ENCODE data around the gene MFSD8.
"Not testable (repeated sequence)": the region's sequence is repeated elsewhere in the genome, so short reads cannot be mapped to it uniquely, and the experiment has no call there.

MFSD8 gene

DNA sequence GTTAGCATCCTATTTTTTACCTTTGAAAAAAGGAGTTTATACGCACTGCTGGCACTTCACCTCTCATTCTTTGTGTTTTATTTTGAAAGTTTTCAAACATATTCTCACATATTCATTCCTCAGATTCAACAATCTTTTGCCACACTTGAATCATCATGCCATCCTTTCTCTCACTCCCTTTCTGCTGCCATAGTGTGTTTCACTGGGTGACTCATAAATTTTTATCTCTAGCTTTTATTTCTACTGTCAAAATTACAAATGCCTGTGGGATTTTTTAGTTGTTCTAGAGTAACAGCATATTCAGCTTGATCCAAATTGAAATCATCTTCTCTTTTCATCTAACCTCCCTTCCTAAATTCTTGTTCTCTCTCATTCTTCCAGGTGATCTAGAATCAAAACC lies 28.0 kb downstream of the MFSD8 start:
- DNase-seq (ENCODE audit: low read depth), result no peak

GRCh38 chr4:127931836-127932235 lies 33.1 kb downstream of the MFSD8 start:
- DNase-seq (ENCODE audit: low read depth), result not testable (repeated sequence)

- no peak for DNase-seq (ENCODE audit: low read depth)
Measured at GRCh38 chr4:127930175-127930574, 34.8 kb downstream of the MFSD8 start.

DNA sequence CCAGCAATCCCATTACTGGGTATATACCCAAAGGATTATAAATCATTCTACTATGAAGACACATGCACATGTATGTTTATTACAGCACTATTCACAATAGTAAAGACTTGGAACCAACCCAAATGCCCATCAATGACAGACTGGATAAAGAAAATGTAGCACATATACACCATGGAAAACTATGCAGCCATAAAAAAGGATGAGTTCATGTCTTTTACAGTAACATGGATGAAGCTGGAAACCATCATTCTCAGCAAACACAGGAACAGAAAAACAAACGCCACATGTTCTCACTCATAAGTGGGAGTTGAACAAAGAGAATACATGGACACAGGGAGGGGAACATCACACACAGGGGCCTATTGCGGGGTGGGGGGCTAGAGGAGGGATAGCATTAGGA lies 39.3 kb downstream of the MFSD8 start:
- not testable (repeated sequence) for DNase-seq (ENCODE audit: low read depth)

DNA sequence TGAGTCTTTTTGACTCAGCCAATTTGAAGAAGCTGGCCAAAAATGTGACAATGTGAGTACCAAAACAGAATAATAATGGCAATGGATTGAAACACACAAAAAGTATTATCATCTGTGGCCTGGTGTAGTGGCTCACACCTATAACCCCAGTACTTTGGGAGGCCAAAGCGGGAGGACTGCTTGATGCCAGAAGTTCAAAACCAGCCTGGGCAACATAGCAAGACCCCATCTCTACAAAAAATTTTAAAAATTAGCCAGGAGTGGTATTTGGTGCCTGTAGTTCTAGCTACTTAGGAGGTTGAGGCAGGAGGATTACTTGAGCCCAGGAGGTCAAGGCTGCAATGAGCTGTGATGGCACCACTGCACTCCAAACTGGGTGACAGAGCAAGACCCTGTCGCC lies 42.7 kb downstream of the MFSD8 start:
- DNase-seq (ENCODE audit: low read depth), result no peak

DNA sequence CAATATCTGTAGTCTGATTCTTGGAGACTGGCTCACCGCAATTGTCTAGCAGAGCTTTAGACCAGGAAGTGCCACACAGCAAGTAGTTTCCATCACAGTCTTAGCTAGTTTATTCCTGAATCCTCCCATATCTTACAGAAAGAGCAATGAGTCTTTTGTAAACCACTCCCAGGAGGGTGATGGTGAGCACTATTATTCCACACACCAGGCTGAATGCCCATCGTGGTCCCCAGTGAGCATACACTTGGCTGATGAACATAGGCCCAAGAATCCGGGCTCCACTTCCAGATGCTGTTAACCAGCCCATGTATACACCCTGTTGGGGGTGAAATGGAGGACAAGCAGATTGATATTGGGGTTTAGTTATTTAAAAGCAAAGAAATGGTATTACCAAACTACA lies 44.5 kb downstream of the MFSD8 start:
- no peak for DNase-seq (ENCODE audit: low read depth)

- no peak for DNase-seq (ENCODE audit: low read depth)
Measured at GRCh38 chr4:127917151-127917550, 47.8 kb downstream of the MFSD8 start.

GRCh38 chr4:127916512-127916911 lies 48.5 kb downstream of the MFSD8 start:
- no peak for DNase-seq (ENCODE audit: low read depth)

DNA sequence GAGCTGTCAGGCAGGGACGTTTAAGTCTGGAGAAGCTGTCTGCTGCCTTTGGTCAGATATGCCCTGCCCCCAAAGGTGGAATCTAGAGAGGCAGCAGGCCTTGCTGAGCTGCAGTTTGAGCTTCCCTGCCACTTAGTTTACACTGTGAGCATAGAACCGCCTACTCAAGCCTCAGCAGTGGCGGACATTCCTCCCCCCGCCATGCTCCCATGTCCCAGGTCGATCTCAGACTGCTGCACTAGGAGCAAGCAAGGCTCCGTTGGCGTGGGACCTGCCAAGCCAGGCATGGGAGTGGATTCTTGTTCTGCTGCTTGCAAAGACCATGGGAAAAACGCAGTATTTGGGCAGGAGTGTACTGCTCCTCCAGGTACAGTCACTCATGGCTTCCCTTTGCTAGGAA lies 59.9 kb downstream of the MFSD8 start:
- no peak for DNase-seq (ENCODE audit: low read depth)

GRCh38 chr4:127899682-127900081 lies 65.3 kb downstream of the MFSD8 start:
- DNase-seq (ENCODE audit: low read depth), result not testable (repeated sequence)

DNA sequence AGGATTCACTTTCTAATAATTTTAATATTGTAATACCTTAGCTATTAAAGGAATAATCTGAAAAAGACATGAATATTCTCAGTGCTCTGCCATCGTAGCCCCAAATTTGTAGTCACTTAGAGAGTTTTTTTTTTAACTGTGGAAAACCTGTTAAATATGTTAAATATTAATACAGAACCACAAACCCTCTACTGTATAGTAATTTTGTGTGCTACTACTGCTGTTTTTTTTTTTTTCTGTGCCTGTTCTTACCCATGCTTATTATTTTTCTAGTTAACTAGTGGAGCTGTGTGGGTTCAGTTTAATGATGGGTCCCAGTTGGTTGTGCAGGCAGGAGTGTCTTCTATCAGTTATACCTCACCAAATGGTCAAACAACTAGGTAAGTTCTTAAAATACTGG lies 68.4 kb downstream of the MFSD8 start:
- no peak for DNase-seq (ENCODE audit: low read depth)

- no peak for DNase-seq (ENCODE audit: low read depth)
Measured at GRCh38 chr4:127896069-127896468, 68.9 kb downstream of the MFSD8 start.

DNA sequence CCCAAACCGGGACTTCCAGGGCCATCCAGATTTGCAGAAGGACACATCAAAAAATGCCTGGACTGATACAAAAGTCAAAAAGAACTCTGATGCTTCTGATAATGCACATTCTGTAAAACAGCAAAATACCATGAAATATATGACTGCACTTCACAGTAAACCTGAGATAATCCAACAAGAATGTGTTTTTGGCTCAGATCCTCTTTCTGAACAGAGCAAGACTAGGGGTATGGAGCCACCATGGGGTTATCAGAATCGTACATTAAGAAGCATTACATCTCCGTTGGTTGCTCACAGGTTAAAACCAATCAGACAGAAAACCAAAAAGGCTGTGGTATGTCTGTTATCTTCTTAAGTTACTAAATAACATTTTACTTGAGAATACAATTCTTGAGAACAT lies 75.1 kb downstream of the MFSD8 start:
- DNase-seq (ENCODE audit: low read depth), result no peak

DNA sequence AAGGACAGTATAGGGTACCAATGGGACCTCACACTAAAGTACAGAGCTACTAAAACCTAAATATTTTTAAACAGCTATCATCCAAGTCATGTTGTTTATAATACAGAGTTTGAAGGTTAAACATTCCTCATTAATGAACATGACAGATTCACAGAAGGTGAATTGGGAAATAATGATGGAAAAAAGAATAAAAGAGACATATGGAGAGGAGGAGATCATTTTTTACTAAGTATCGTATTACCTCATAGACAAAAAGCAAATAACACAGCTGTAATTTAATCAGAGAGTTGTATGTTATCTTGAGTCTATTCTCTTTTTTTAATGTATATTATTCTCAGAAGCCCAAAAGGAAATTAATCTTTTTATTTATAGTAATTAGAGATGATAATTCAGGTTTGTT lies 76.4 kb downstream of the MFSD8 start:
- DNase-seq (ENCODE audit: low read depth), result no peak

DNA sequence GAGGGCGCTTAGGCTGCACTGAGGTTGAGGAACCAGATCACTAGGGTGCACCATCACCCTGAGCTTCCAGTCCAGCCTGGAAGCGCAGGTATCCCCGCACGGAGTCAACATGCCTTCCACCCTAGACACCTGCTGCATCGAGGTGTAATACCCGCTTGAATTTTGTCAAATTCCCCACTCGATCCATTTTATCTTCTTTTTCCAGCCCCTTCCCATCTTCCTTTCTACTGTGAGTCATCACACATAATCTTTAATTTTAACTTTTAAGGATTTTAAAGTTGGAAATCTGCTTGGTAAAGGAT lies 83.5 kb downstream of the MFSD8 start:
- no peak for DNase-seq (ENCODE audit: low read depth)

GRCh38 chr4:127880763-127881562 lies 84.0 kb downstream of the MFSD8 start, which contains the start of gene PLK4:
TSS of gene PLK4 (plus strand) at chr4:127880893. CDS start at chr4:127881135, 242 bp downstream.
- DNase-seq (ENCODE audit: low read depth), result peak; percentile 93

- no peak for DNase-seq (ENCODE audit: low read depth)
Measured at GRCh38 chr4:127875791-127876190, 89.2 kb downstream of the MFSD8 start.

- DNase-seq (ENCODE audit: low read depth), result peak; percentile 75
Measured at GRCh38 chr4:127870688-127871087, 94.3 kb downstream of the MFSD8 start.

DNA sequence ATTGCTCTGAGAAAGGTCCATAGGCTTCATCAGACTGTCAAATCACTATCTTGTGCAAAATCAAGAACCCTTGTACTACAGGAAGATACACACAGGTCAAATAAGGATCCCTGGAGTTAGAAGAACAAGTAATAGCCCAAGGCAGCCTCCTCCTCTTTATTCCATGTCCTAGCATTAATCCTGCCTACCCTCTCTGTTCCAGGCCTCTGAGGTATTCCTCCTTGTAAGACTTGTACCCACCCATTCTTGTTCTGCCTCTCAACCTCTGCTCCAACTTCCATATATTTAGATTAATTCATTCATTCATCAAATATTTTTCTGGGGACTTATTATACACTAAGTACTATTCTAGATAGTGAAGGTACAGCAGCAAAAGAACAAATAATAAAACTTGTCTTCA lies 94.7 kb downstream of the MFSD8 start:
- no peak for DNase-seq (ENCODE audit: low read depth)

GRCh38 chr4:127868196-127868595 lies 96.8 kb downstream of the MFSD8 start:
- DNase-seq (ENCODE audit: low read depth), result no peak
